ENCODE measurements around the gene NEDD8. TPM values are rescaled to one million over a fixed set of nuclear protein-coding genes. Genes with fewer than 3 reads are reported as not detected.

The NEDD8 gene
- total and polyA plus RNA-seq, 2 donors (not counting 3 experiments of a cell fraction or from before 2014, with no cell fraction given) = 243 to 316 TPM

DNA sequence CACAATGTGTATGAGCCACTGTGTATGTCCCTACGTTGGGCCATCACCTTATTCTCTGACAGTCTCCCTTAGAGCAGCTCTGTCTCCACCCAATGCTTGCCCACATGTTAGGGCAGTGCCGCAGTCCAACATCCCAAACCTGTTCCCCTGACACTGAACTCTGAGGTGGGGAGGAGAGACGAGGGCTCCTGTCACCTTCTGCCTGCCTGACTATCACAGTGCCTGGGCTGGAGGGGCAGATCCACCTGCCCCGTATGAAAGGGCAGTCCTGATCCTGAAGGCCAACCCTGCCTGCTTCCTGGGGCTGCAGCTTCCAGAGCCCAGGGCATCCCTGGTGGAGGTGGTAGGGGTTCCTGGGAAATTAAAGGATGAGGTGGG, 28.6 kb upstream of the NEDD8 start:
- ChIA-PET CTCF (no interaction called here), POLR2A (interaction anchor here (0.6 kb wide), 1 partner anchor 39 kb away, joined by 3 read pairs; no protein-coding TSS in a partner anchor)
- Histone ChIP-seq H2AFZ (ENCODE audit: low read depth, low read length) (no peak overlapping the region), H3K79me2 (ENCODE audit: control insufficient read depth, insufficient read depth, low read length) (no peaks in the 10 kb centered on the region), H3K9ac (replicated peaks; ENCODE audit: extremely low read depth, insufficient read depth, low read length) (no peak overlapping the region), H3K27ac (ENCODE audit: insufficient read depth, low read depth, low read length) (no peak overlapping the region), H3K36me3 (ENCODE audit: control insufficient read depth in 2 of 2, extremely low read depth in 1 of 2, insufficient read depth in 2 of 2, low read length in 2 of 2) (no peaks in the 10 kb centered on the region), H3K9me1 (replicated peaks; ENCODE audit: control insufficient read depth, extremely low read depth, insufficient read depth, low read length) (no peaks in the 10 kb centered on the region), H3K27me3 (ENCODE audit: control insufficient read depth in 2 of 2, insufficient read depth in 2 of 2, low read length in 2 of 2) (no peaks in the 10 kb centered on the region), H4K20me1 (replicated peaks; ENCODE audit: control insufficient read depth, extremely low read depth, insufficient read depth, low read length) (no peaks in the 10 kb centered on the region), H3K4me2 (ENCODE audit: insufficient read depth, low read length) (no peak overlapping the region), H3K4me3 (replicated peaks in 1 of 3; ENCODE audit: insufficient read depth in 1 of 3, low read depth in 1 of 3, low read length in 3 of 3) (no peak overlapping the region), H3K9me3 (replicated peaks; ENCODE audit: control insufficient read depth, insufficient read depth, low read length) (no peaks in the 10 kb centered on the region), H3K4me1 (ENCODE audit: control insufficient read depth, extremely low read depth, insufficient read depth, low read length) (no peaks in the 10 kb centered on the region)
- FAIRE-seq = no peak
- dilution Hi-C loops (cut with MboI; ENCODE audit: extremely low pct_ligation_motif_present, low sequenced_read_pairs) (no loop called here), intact Hi-C loops (cut with micrococcal nuclease) (no loop called here)
- no peak for DNase-seq (ENCODE audit: low read depth, low spot score)
- TF ChIP-seq POLR2AphosphoS5 (IDR thresholded peaks at IDR 0.05; ENCODE audit: insufficient read depth, low read depth, low read length) = no peak
- no peak for TF ChIP-seq JUN (IDR thresholded peaks at IDR 0.05; ENCODE audit: borderline replicate concordance, insufficient read depth, insufficient read length, low read depth)
- TF ChIP-seq, protein P1, sequence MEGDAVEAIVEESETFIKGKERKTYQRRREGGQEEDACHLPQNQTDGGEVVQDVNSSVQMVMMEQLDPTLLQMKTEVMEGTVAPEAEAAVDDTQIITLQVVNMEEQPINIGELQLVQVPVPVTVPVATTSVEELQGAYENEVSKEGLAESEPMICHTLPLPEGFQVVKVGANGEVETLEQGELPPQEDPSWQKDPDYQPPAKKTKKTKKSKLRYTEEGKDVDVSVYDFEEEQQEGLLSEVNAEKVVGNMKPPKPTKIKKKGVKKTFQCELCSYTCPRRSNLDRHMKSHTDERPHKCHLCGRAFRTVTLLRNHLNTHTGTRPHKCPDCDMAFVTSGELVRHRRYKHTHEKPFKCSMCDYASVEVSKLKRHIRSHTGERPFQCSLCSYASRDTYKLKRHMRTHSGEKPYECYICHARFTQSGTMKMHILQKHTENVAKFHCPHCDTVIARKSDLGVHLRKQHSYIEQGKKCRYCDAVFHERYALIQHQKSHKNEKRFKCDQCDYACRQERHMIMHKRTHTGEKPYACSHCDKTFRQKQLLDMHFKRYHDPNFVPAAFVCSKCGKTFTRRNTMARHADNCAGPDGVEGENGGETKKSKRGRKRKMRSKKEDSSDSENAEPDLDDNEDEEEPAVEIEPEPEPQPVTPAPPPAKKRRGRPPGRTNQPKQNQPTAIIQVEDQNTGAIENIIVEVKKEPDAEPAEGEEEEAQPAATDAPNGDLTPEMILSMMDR (IDR thresholded peaks at IDR 0.05; ENCODE audit: extremely low read depth in 1 of 2, insufficient read depth in 1 of 2, low read depth in 1 of 2, low read length in 2 of 2) = no peak
- TF ChIP-seq, protein P2, sequence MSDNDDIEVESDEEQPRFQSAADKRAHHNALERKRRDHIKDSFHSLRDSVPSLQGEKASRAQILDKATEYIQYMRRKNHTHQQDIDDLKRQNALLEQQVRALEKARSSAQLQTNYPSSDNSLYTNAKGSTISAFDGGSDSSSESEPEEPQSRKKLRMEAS (IDR thresholded peaks at IDR 0.05; ENCODE audit: insufficient read depth, insufficient read length) = no peak
- TF ChIP-seq FOS (IDR thresholded peaks at IDR 0.05; ENCODE audit: borderline replicate concordance, insufficient read depth, low read length) = no peak
- no peak for TF ChIP-seq POLR2A (IDR thresholded peaks at IDR 0.05; ENCODE audit: low read depth, low read length)
- no peak for TF ChIP-seq GATA2 (IDR thresholded peaks at IDR 0.05; ENCODE audit: insufficient read depth, insufficient read length, low read depth, low read length)
- TF ChIP-seq MYC (IDR thresholded peaks at IDR 0.05; ENCODE audit: low read depth, low read length) = no peak
- no peak for TF ChIP-seq EZH2 (IDR thresholded peaks at IDR 0.05; ENCODE audit: borderline replicate concordance, low read depth, low read length, severe bottlenecking)
- no TSS peak for BruUV-seq (replicated peaks)

Measured in endothelial cell of umbilical vein (primary cell).